PC-9 (cell line): ENCODE data around the gene SERTM2.

Experiments used
- CTCF ChIP-seq: fragments of 200-600 bp; sonication (generic); conservative IDR thresholded peaks from 2 replicates; pipeline ENCODE4 v1.6.1; 2017; ENCODE audit warnings: mixed run types, antibody characterized with exemption, mild to moderate bottlenecking, moderate library complexity
- EZH2 ChIP-seq: fragments of 200-600 bp; sonication (generic); IDR thresholded peaks from 2 replicates; pipeline ENCODE4 v1.8.0; 2017; ENCODE audit warnings: antibody characterized with exemption, low read depth

- TF ChIP-seq CTCF = no peak
- TF ChIP-seq EZH2 = no peak
Observed at GRCh38 chrX:111465669-111466068, 45.8 kb upstream of the SERTM2 start.
